ENCODE measurements around the gene NUFIP1. TPM values are rescaled to one million over a fixed set of nuclear protein-coding genes. Genes with fewer than 3 reads are reported as not detected.
A peak's percentile ranks its signal among the peaks of the same experiment; 100 is the strongest.
"Not testable (repeated sequence)": the region's sequence is repeated elsewhere in the genome, so short reads cannot be mapped to it uniquely, and the experiment has no call there.

Gene NUFIP1
- polyA plus RNA-seq (2011; rRNA removed) (3.7 and 4.0 TPM in 2 replicates), polyA minus RNA-seq (2011; rRNA and poly(A)+ RNA removed) (1.6 and 2.3 TPM in 2 replicates)

GRCh38 chr13:44989071-44989889, at the start of gene NUFIP1, which contains the start of gene GPALPP1:
Gene NUFIP1 (minus strand): TSS chr13:44989471. CDS start chr13:44989436, 35 bp downstream.
Gene GPALPP1 (plus strand): TSS chr13:44989538. CDS start chr13:44989655, 117 bp downstream.
- DNase-seq (ENCODE audit: low read depth, low spot score), result peak; percentile 80
- Histone ChIP-seq H3K27me3 (ENCODE audit: control insufficient read depth, insufficient read depth, low read length) (no peaks in the 10 kb centered on the region), H3K9me3 (ENCODE audit: control insufficient read depth, insufficient read depth, low read length) (no peaks in the 10 kb centered on the region; the same call in 1 of the 2 replicates), H3K27ac (ENCODE audit: low read depth, low read length) (peak within 1 kb of the TSS; percentile 84), H3K4me3 (ENCODE audit: low read depth, low read length) (peak within 1 kb of the TSS; percentile 97)
- ChIA-PET POLR2A (no interaction called here), CTCF (interaction anchor here (1.9 kb wide), 1 partner anchor 16 kb away, joined by 6 read pairs; no protein-coding TSS in a partner anchor)
- TF ChIP-seq CTCF (IDR thresholded peaks at IDR 0.05; ENCODE audit: low read depth, low read length), result 0 out of 2 replicates have a peak, but pooled peaks have one; percentile 3

- ChIA-PET CTCF (no interaction called here), POLR2A (no interaction called here)
- no peaks in the 10 kb centered on the region for H3K9me3 ChIP-seq (ENCODE audit: control insufficient read depth, insufficient read depth, low read length)
- H3K27ac ChIP-seq (ENCODE audit: low read depth, low read length), result no peak overlapping the region
- no peak for DNase-seq (ENCODE audit: low read depth, low spot score)
- no peak for TF ChIP-seq CTCF (IDR thresholded peaks at IDR 0.05; ENCODE audit: low read depth, low read length)
- H3K4me3 ChIP-seq (ENCODE audit: low read depth, low read length), result no peak overlapping the region
- no peaks in the 10 kb centered on the region for H3K27me3 ChIP-seq (ENCODE audit: control insufficient read depth, insufficient read depth, low read length)
These were observed 46.9 kb upstream of the NUFIP1 start for GRCh38 chr13:45036206-45036605.

GRCh38 chr13:45034342-45034741, 45.1 kb upstream of the NUFIP1 start:
- no peaks in the 10 kb centered on the region for H3K9me3 ChIP-seq (ENCODE audit: control insufficient read depth, insufficient read depth, low read length)
- H3K4me3 ChIP-seq (ENCODE audit: low read depth, low read length), result no peak overlapping the region
- H3K27ac ChIP-seq (ENCODE audit: low read depth, low read length), result no peak overlapping the region
- CTCF ChIA-PET, result interaction anchor here (0.9 to 1.2 kb wide), 2 partner anchors 61 to 1126 kb away, joined by 3 to 4 read pairs; no protein-coding TSS in a partner anchor
- no peak for TF ChIP-seq CTCF (IDR thresholded peaks at IDR 0.05; ENCODE audit: low read depth, low read length)
- no peak for DNase-seq (ENCODE audit: low read depth, low spot score)
- H3K27me3 ChIP-seq (ENCODE audit: control insufficient read depth, insufficient read depth, low read length), result no peaks in the 10 kb centered on the region
- POLR2A ChIA-PET, result interaction anchor here (0.6 to 1.3 kb wide), 2 partner anchors 13 to 1142 kb away, joined by 3 read pairs; no protein-coding TSS in a partner anchor

GRCh38 chr13:45024847-45025246, 35.6 kb upstream of the NUFIP1 start:
- POLR2A ChIA-PET, result no interaction called here
- CTCF ChIA-PET, result no interaction called here
- no peaks in the 10 kb centered on the region for H3K27me3 ChIP-seq (ENCODE audit: control insufficient read depth, insufficient read depth, low read length)
- no peaks in the 10 kb centered on the region for H3K9me3 ChIP-seq (ENCODE audit: control insufficient read depth, insufficient read depth, low read length)
- no peak for TF ChIP-seq CTCF (IDR thresholded peaks at IDR 0.05; ENCODE audit: low read depth, low read length)
- no peak for DNase-seq (ENCODE audit: low read depth, low spot score)
- no peak overlapping the region for H3K4me3 ChIP-seq (ENCODE audit: low read depth, low read length)
- H3K27ac ChIP-seq (ENCODE audit: low read depth, low read length), result no peak overlapping the region

GRCh38 chr13:45021250-45021649, 32.0 kb upstream of the NUFIP1 start:
- ChIA-PET POLR2A (interaction anchor here (0.6 to 1.6 kb wide), 10 partner anchors 13 to 311 kb away, joined by 3 to 5 read pairs (median 4); no protein-coding TSS in a partner anchor), CTCF (interaction anchor here (1.9 kb wide), 1 partner anchor 25 kb away, joined by 8 read pairs; no protein-coding TSS in a partner anchor)
- Histone ChIP-seq H3K4me3 (ENCODE audit: low read depth, low read length) (no peak overlapping the region), H3K9me3 (ENCODE audit: control insufficient read depth, insufficient read depth, low read length) (no peaks in the 10 kb centered on the region), H3K27me3 (ENCODE audit: control insufficient read depth, insufficient read depth, low read length) (no peaks in the 10 kb centered on the region), H3K27ac (ENCODE audit: low read depth, low read length) (no peak overlapping the region)
- peak; percentile 92 for DNase-seq (ENCODE audit: low read depth, low spot score)
- no peak for TF ChIP-seq CTCF (IDR thresholded peaks at IDR 0.05; ENCODE audit: low read depth, low read length)

- peak overlapping the region; percentile 78 for H3K27ac ChIP-seq (ENCODE audit: low read depth, low read length)
- H3K27me3 ChIP-seq (ENCODE audit: control insufficient read depth, insufficient read depth, low read length); POLR2A ChIA-PET; CTCF ChIA-PET; H3K9me3 ChIP-seq (ENCODE audit: control insufficient read depth, insufficient read depth, low read length); H3K4me3 ChIP-seq (ENCODE audit: low read depth, low read length): not testable (repeated sequence)
- DNase-seq (ENCODE audit: low read depth, low spot score), result peak; percentile 67
These were observed 30.7 kb upstream of the NUFIP1 start for GRCh38 chr13:45019981-45020380.
